NCI-H526 treated with DMSO at 0.1 percent for 48 hours (cell line): Measurements from ENCODE around the gene UCN.
A peak's percentile ranks its signal among the peaks of the same experiment; 100 is the strongest.
"Not testable (repeated sequence)": the region's sequence is repeated elsewhere in the genome, so short reads cannot be mapped to it uniquely, and the experiment has no call there.

ENCODE experiments used
- DNase-seq: peaks from one replicate; lab custom pipeline; 2025; lab: John Stamatoyannopoulos, UW

Gene UCN

GRCh38 chr2:27314709-27315108 is 6.5 kb upstream of the UCN start:
- DNase-seq: no peak

- no peak for DNase-seq
These were observed 5.8 kb upstream of the UCN start for GRCh38 chr2:27313882-27314645.

- DNase-seq: no peak
These were observed 3.9 kb upstream of the UCN start for GRCh38 chr2:27312152-27312551.

GRCh38 chr2:27309651-27310050 is 1.4 kb upstream of the UCN start:
- no peak for DNase-seq

- DNase-seq: no peak
These were observed 493 bp downstream of the UCN start for GRCh38 chr2:27307545-27308358.

GRCh38 chr2:27307287-27307544 is 1.0 kb downstream of the UCN start:
- DNase-seq: no peak

- no peak for DNase-seq
These were observed 1.5 kb downstream of the UCN start for GRCh38 chr2:27306573-27307286.

GRCh38 chr2:27306136-27306535 is 2.1 kb downstream of the UCN start:
- no peak for DNase-seq

GRCh38 chr2:27305516-27305915 is 2.7 kb downstream of the UCN start:
- DNase-seq: no peak

- DNase-seq: no peak
These were observed 3.6 kb downstream of the UCN start for GRCh38 chr2:27304488-27305240.

- DNase-seq: peak; percentile 34
These were observed 4.9 kb downstream of the UCN start for GRCh38 chr2:27303093-27304025.

GRCh38 chr2:27300606-27301005 is 7.6 kb downstream of the UCN start:
- not testable (repeated sequence) for DNase-seq

- no peak for DNase-seq
These were observed 9.7 kb downstream of the UCN start for GRCh38 chr2:27298391-27299080.

- DNase-seq: no peak
These were observed 11.1 kb downstream of the UCN start for GRCh38 chr2:27297195-27297594.

- peak; percentile 6 for DNase-seq
These were observed 11.8 kb downstream of the UCN start for GRCh38 chr2:27296481-27296880.

GRCh38 chr2:27294928-27295327 is 13.3 kb downstream of the UCN start:
- no peak for DNase-seq

GRCh38 chr2:27291865-27292264 is 16.4 kb downstream of the UCN start:
- DNase-seq: no peak

- DNase-seq: no peak
These were observed 17.7 kb downstream of the UCN start for GRCh38 chr2:27290549-27290948.

GRCh38 chr2:27288610-27289009 is 19.6 kb downstream of the UCN start:
- DNase-seq: no peak

GRCh38 chr2:27285481-27285880 is 22.8 kb downstream of the UCN start:
- DNase-seq: no peak

- DNase-seq: no peak
These were observed 23.2 kb downstream of the UCN start for GRCh38 chr2:27284996-27285395.
